ENCODE results near the gene FALEC.
A peak's percentile ranks its signal among the peaks of the same experiment; 100 is the strongest.

Gene FALEC

GRCh38 chr1:150515328-150516049 is at the start of gene FALEC:
Gene FALEC (plus strand): TSS chr1:150515752.
- no peak for TF ChIP-seq CTCF (IDR thresholded peaks at IDR 0.05; ENCODE audit: borderline replicate concordance, insufficient read depth, low read depth, low read length)
- peak within 1 kb of the TSS; percentile 85 for H3K4me3 ChIP-seq (ENCODE audit: low read depth, low read length)

GRCh38 chr1:150466964-150467363 is 48.6 kb upstream of the FALEC start:
- no peak overlapping the region for H3K4me3 ChIP-seq (ENCODE audit: low read depth, low read length)
- TF ChIP-seq CTCF (IDR thresholded peaks at IDR 0.05; ENCODE audit: borderline replicate concordance, insufficient read depth, low read depth, low read length), result no peak

- TF ChIP-seq CTCF (IDR thresholded peaks at IDR 0.05; ENCODE audit: borderline replicate concordance, insufficient read depth, low read depth, low read length), result no peak
- H3K4me3 ChIP-seq (ENCODE audit: low read depth, low read length), result no peak overlapping the region
Observed at GRCh38 chr1:150469291-150469690, 46.3 kb upstream of the FALEC start.

GRCh38 chr1:150472601-150473200 is 42.9 kb upstream of the FALEC start:
- no peak for TF ChIP-seq CTCF (IDR thresholded peaks at IDR 0.05; ENCODE audit: borderline replicate concordance, insufficient read depth, low read depth, low read length)
- no peak overlapping the region for H3K4me3 ChIP-seq (ENCODE audit: low read depth, low read length)

GRCh38 chr1:150473659-150474058 is 41.9 kb upstream of the FALEC start:
- TF ChIP-seq CTCF (IDR thresholded peaks at IDR 0.05; ENCODE audit: borderline replicate concordance, insufficient read depth, low read depth, low read length), result no peak
- H3K4me3 ChIP-seq (ENCODE audit: low read depth, low read length), result no peak overlapping the region

GRCh38 chr1:150474869-150475268 is 40.7 kb upstream of the FALEC start:
- TF ChIP-seq CTCF (IDR thresholded peaks at IDR 0.05; ENCODE audit: borderline replicate concordance, insufficient read depth, low read depth, low read length), result no peak

GRCh38 chr1:150476754-150477153 is 38.8 kb upstream of the FALEC start:
- no peak overlapping the region for H3K4me3 ChIP-seq (ENCODE audit: low read depth, low read length)
- no peak for TF ChIP-seq CTCF (IDR thresholded peaks at IDR 0.05; ENCODE audit: borderline replicate concordance, insufficient read depth, low read depth, low read length)

More at GRCh38 chr1:150474869-150475268, 40.7 kb upstream of the FALEC start:
- H3K4me3 ChIP-seq (ENCODE audit: low read depth, low read length), result no peak overlapping the region
